ENCODE results near the gene ABCA10. TPM values are rescaled to one million over a fixed set of nuclear protein-coding genes. Genes with fewer than 3 reads are reported as not detected.

Gene ABCA10
- total RNA-seq, 1 experiment from 2014 or later = not detected

DNA sequence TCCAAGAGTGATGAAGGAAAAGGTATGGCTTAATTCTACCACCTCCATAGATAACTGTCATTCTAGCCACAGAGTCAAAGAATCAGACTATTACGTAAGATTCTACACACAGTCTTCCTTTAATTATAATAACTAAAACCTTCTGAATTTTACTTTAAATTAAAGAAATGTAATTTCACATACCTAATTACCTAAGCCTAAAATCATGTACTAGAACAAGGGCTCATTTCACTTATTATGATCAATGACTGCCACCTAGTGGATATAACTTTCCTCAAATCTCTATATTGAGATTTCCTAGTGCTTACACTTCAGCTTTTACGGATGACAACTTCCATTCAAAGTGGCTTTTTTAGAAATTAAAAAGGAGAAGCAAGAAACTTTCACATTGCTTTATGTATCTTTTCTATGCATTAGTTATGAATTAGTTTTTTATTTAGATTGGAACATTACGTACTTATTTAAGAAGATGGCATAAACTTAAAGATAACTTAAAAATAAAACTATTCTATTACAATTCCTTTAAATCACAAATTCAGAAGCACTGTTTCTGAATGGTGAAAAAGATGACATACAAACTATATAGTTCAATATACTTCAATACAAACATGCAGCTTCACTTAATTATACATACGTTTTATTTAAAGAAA, 18.2 kb upstream of the ABCA10 start:
- ChIA-PET POLR2A (no interaction called here), CTCF (interaction anchor here (0.5 to 1.9 kb wide), 14 partner anchors 15 to 475 kb away, joined by 3 to 7 read pairs (median 3); no protein-coding TSS in a partner anchor)
- TF ChIP-seq, protein P1, sequence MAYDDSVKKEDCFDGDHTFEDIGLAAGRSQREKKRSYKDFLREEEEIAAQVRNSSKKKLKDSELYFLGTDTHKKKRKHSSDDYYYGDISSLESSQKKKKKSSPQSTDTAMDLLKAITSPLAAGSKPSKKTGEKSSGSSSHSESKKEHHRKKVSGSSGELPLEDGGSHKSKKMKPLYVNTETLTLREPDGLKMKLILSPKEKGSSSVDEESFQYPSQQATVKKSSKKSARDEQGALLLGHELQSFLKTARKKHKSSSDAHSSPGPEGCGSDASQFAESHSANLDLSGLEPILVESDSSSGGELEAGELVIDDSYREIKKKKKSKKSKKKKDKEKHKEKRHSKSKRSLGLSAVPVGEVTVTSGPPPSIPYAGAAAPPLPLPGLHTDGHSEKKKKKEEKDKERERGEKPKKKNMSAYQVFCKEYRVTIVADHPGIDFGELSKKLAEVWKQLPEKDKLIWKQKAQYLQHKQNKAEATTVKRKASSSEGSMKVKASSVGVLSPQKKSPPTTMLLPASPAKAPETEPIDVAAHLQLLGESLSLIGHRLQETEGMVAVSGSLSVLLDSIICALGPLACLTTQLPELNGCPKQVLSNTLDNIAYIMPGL (CRISPR knock-in tag; IDR thresholded peaks at IDR 0.05) = no peak
- 0 out of 2 replicates have a peak, but pooled peaks have one; percentile 23 for TF ChIP-seq CTCF (IDR thresholded peaks at IDR 0.05)
- no peaks in the 10 kb centered on the region for H3K36me3 Mint-ChIP-seq
- ATAC-seq (no peak), DNase-seq (ENCODE audit: low spot score) (no peak)
- no peaks in the 10 kb centered on the region for H3K4me1 Mint-ChIP-seq
- no peak overlapping the region for H3K27ac Mint-ChIP-seq
- no peak overlapping the region for H3K4me3 Mint-ChIP-seq
- no peaks in the 10 kb centered on the region for H3K27me3 Mint-ChIP-seq (ENCODE audit: low read depth)
- H3K9me3 Mint-ChIP-seq = no peaks in the 10 kb centered on the region

- ChIA-PET POLR2A (no interaction called here), CTCF (interaction anchor here (1.4 to 1.9 kb wide), 5 partner anchors 112 to 474 kb away, joined by 3 to 7 read pairs (median 5); no protein-coding TSS in a partner anchor)
- Mint-ChIP-seq H3K27me3 (ENCODE audit: low read depth) (no peaks in the 10 kb centered on the region), H3K27ac (no peak overlapping the region), H3K4me3 (no peak overlapping the region), H3K4me1 (no peaks in the 10 kb centered on the region), H3K36me3 (no peaks in the 10 kb centered on the region), H3K9me3 (no peaks in the 10 kb centered on the region)
- ATAC-seq = no peak
- DNase-seq (ENCODE audit: low spot score) = no peak
- no peak for TF ChIP-seq NFATC4 (CRISPR knock-in tag; IDR thresholded peaks at IDR 0.05)
- TF ChIP-seq ZNF121 (CRISPR knock-in tag; IDR thresholded peaks at IDR 0.05) = no peak
- no peak for TF ChIP-seq ZNF219 (CRISPR knock-in tag; IDR thresholded peaks at IDR 0.05; ENCODE audit: borderline replicate concordance)
- TF ChIP-seq CREM (CRISPR knock-in tag; IDR thresholded peaks at IDR 0.05) = no peak
- no peak for TF ChIP-seq TEAD4 (CRISPR knock-in tag; IDR thresholded peaks at IDR 0.05)
- TF ChIP-seq JUN (CRISPR knock-in tag; IDR thresholded peaks at IDR 0.05) = no peak
- TF ChIP-seq OVOL2 (CRISPR knock-in tag; IDR thresholded peaks at IDR 0.05; ENCODE audit: borderline replicate concordance) = no peak
- TF ChIP-seq, protein P2, sequence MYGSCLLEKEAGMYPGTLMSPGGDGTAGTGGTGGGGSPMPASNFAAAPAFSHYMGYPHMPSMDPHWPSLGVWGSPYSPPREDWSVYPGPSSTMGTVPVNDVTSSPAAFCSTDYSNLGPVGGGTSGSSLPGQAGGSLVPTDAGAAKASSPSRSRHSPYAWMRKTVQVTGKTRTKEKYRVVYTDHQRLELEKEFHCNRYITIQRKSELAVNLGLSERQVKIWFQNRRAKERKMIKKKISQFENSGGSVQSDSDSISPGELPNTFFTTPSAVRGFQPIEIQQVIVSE (CRISPR knock-in tag; IDR thresholded peaks at IDR 0.05; ENCODE audit: borderline replicate concordance) = no peak
- TF ChIP-seq RELA (CRISPR knock-in tag; IDR thresholded peaks at IDR 0.05; ENCODE audit: borderline replicate concordance) = no peak
- TF ChIP-seq AR (CRISPR knock-in tag; IDR thresholded peaks at IDR 0.05) = no peak
- no peak for TF ChIP-seq HMGA2 (CRISPR knock-in tag; IDR thresholded peaks at IDR 0.05)
- no peak for TF ChIP-seq MYBL2 (CRISPR knock-in tag; IDR thresholded peaks at IDR 0.05)
- no peak for TF ChIP-seq ZNF317 (CRISPR knock-in tag; IDR thresholded peaks at IDR 0.05; ENCODE audit: borderline replicate concordance, low read depth)
- TF ChIP-seq SMAD3 (CRISPR knock-in tag; IDR thresholded peaks at IDR 0.05; ENCODE audit: borderline replicate concordance) = no peak
- no peak for TF ChIP-seq PREB (CRISPR knock-in tag; IDR thresholded peaks at IDR 0.05; ENCODE audit: borderline replicate concordance)
- no peak for TF ChIP-seq ZNF396 (CRISPR knock-in tag; IDR thresholded peaks at IDR 0.05; ENCODE audit: borderline replicate concordance)
- TF ChIP-seq, protein P3, sequence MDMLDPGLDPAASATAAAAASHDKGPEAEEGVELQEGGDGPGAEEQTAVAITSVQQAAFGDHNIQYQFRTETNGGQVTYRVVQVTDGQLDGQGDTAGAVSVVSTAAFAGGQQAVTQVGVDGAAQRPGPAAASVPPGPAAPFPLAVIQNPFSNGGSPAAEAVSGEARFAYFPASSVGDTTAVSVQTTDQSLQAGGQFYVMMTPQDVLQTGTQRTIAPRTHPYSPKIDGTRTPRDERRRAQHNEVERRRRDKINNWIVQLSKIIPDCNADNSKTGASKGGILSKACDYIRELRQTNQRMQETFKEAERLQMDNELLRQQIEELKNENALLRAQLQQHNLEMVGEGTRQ (CRISPR knock-in tag; IDR thresholded peaks at IDR 0.05) = no peak
Observed at GRCh38 chr17:69246202-69246601, 17.6 kb upstream of the ABCA10 start.
